Glomerular visceral epithelial cell (primary cell): ENCODE results near the gene SLC44A4.
"Not testable (repeated sequence)": the region's sequence is repeated elsewhere in the genome, so short reads cannot be mapped to it uniquely, and the experiment has no call there.

Experiments used
- DNase-seq: peaks from one replicate; pipeline ENCODE4 v3.0.0-alpha.2; 2016; ENCODE audit errors: extremely low spot score

Gene SLC44A4

DNA sequence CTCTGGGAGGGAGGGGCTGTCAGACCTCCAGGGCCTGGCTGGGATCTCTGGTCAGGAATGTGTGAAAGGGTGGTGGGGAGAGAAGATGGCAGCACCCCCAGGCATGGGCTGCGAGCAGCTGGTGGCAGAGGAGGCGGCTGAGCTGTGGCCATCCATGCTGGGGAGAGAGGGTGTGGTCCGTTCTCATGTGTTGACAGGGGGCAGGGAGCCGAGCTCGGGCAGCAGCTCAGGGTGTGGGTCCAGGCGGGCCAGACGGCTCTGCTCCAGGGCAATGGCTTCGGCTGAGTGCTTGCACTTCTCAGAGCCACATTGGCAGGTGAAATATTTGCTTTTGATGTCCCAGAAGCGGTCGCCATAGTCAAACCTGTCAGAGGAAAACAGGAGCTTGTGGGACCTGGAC, 1.1 kb upstream of the SLC44A4 start:
- no peak for DNase-seq

- DNase-seq: no peak
These were observed 346 bp upstream of the SLC44A4 start for GRCh38 chr6:31879143-31879542.

DNA sequence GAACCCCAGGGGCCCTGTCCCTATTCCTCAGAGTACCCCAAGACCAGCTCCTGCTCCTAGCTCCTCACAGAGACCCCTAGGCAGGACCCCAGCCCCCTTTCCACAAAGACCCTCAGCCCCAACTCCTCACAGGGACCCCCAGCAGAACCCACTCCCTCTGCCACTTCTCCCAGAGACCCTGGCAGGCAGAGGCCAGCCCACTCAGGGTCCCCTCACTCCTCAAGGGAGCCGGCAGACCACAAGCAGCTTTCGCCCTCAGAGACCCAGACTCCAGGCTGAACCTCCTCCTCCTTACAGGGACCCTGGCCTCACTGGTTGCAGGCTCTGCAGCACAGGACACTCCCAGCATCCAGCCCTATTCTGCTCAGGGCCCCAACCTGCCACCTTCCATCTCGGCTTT, 575 bp downstream of the SLC44A4 start:
- no peak for DNase-seq

- DNase-seq: no peak
These were observed 1.1 kb downstream of the SLC44A4 start for GRCh38 chr6:31877651-31878161.

- DNase-seq: no peak
These were observed 1.6 kb downstream of the SLC44A4 start for GRCh38 chr6:31877125-31877650.

GRCh38 chr6:31876357-31876756, 2.4 kb downstream of the SLC44A4 start:
- DNase-seq: no peak

DNA sequence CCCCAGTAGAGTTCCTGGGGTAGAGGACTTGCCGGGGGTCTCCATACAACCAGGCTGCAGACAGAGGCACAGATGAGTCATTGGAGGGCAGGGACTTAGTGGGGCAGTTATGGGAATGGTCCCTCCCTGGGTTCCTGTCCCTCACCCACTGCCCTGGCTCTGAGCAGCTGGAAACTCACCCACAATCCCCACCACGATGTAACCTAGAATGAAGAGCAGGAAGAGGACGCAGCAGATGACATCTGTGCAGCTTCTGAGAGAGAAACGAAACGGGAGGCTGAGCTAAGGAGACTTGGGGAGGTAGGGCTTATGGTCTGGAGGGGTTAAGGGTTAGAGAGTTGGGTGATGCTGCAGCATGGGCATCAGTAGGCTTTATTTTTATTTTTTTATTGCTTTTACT, 2.9 kb downstream of the SLC44A4 start:
- no peak for DNase-seq

- no peak for DNase-seq
These were observed 3.8 kb downstream of the SLC44A4 start for GRCh38 chr6:31874836-31875572.

DNA sequence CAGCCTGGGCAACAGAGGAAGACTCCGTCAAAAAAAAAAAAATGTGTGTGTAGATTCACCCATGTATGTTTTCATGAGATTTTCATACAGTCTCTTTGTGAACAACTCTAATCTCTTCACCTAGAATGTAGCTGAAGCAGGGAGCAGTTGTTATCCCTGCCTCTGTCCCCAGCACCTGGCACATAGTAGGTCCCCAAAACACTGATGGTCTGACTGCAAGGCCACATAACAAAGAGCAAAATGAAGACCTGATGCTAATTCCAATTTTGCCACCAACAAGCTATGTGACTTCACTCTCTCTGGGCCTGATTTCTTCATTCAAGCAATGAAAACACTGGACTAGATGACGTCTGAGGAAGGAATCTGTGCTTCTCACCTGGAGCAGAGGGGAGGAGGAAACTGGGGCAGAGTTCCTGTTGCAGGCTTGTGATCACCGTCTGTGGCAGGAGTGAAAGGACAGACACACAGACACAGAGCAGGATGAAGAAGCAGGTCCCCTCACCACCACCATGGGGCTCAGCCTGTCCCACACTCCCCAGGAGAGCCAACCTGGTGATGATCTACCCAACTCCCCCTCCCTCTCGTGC, 4.6 kb downstream of the SLC44A4 start:
- no peak for DNase-seq

- peak; percentile 34 for DNase-seq
These were observed 7.6 kb downstream of the SLC44A4 start for GRCh38 chr6:31871046-31871659.

DNA sequence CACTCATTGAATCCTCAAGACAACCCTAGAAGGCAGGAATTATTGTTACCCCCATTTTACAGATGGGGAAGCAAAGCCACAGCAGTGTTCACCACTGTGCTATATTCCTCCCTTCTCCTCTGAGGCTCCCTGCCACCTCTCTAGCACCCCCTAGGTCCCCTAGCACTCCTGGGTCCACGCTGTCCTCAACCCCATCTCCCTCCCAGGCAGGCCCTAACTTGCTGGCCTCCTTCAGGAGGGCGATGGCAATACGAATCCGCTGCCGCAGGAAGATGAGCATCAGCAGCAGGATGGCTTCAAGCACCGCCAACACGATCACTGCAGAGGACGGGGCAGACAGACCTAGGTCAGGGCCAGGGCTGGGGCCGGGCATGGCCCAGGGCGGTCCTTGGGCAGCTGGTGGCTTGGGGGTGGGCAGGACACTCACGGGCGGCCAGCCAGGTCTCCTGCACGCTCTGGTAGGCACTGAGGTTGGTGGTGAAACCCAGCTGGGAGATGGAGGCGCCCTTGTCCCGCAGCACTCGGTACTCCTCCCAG, 8.3 kb downstream of the SLC44A4 start:
- DNase-seq: peak; percentile 73

DNA sequence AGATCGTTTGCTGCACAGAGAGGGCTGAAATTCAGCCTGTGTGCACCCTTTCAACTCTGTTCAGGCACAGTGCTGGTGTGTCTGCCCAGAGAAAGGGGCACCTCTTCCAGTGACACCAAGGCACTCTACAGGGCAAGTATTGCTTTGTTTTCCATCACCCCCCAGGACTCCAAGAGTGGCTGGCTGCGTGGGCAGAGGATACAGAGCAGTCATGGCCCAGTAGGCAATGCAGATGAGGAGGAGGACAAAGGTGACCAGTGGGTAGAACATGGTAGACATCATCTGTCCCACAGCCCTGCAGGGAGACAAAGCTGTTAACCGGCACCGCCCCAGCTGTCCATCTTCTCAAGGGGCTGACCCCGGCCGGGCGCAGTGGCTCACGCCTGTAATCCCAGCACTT, 9.5 kb downstream of the SLC44A4 start:
- DNase-seq: no peak

GRCh38 chr6:31868658-31868971, 10.2 kb downstream of the SLC44A4 start:
- DNase-seq: not testable (repeated sequence)

DNA sequence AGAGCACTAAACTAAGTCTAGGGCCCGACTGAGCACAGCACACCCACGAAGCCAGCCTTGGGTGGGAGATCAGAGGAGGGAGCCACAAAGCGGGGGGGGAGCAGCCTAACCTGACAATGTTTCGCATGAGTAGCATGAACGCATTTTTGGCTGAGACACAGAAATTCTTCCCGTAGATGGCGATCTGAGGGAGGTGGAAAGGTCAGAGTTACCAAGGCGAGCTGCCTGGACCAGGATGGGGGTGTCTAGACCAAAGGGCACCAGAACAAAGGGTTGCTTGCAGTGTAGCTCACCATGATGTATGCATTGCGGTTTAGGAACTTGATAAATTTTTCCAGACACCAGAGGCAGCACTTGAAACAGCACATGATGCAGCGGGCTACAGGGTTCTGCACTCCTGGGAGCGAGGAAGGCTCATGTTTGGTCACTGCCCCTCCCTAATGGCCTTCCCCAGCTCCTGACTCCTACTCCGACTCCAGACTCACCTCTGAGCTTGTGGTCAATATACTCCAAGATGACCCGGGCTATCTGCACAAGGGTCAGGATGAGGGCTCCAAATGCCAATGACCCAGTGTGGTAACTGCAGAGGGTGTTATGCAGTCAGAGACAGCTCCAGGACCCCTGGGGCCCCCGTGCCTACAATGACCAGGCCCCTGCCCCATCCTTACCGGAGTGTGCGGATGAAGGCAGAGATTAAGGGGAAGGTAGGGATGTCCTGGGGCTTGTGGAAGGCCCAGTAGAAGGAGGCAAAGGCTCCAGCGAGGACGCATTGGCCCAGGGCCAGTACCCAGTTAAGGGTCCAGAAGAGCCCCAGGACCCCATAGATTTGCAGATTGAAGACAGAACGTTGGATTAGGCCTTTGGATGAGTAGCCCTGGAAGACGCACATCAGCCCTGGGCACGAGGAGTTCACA, 13.3 kb downstream of the SLC44A4 start:
- DNase-seq: peak; percentile 63

DNA sequence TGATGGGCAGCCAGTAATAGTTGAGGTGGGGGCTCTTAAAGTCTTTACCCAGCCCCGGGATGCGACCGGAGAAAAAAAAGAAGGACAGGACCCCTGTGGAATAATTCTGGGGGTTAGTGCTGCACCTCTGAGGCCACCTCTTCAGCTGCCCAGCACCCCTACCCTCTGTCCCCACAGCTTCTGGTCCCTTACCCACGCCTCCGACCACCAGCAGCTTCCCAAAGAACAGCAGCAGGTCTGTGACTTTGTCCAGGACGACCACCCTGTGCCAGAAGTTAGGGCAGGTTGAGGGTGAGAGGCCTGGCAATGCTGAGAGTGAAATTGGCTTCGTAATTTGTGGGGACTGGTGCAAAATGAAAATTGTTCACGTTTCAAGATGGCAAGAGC, 14.0 kb downstream of the SLC44A4 start:
- no peak for DNase-seq

DNA sequence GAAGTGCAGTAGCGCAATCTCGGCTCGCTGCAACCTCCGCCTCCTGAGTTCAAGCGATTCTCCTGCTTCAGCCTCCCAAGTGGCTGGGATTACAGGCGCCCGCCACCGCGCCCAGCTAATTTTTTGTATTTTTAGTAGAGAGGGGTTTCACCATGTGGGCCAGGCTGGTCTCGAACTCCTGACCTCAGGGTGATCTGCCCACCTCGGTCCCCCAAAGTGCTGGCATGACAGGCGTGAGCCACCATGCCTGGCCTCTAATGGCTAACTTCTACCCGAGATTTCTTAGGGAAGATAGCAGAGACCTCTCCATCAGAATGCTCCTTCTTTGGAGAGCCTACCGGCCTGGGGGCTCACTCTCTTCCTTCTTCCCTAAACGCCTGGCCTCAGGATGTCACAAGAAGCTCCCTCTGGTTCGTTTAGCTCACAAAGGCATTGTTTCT, 14.7 kb downstream of the SLC44A4 start:
- DNase-seq: not testable (repeated sequence)

- DNase-seq: peak; percentile 100
These were observed 16.2 kb downstream of the SLC44A4 start, which contains the start of gene NEU1 for GRCh38 chr6:31862344-31863235. TSS of gene NEU1 (minus strand) at chr6:31862821. CDS start at chr6:31862776, 45 bp downstream.

DNA sequence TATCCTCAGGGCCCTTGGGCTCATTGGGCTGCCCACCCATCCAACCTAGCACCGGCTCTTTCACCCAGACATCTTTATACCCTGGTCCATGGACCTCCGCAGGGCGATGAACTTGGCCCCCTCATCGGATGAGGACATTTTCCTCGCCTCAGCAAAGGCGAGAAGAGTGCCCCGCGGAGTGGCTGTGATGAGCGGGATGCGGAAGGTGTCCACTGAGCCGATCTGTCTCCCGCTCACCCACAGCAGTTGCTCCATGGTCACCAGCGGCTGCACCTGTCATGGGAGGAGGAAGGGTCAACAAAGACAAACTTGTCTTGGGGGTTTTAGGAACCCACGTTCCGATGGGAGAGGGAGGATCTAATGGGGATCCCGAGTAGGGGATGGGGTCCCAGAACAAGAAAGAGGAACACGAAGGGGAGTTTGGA, 16.9 kb downstream of the SLC44A4 start:
- DNase-seq: no peak

- no peak for DNase-seq
These were observed 17.6 kb downstream of the SLC44A4 start for GRCh38 chr6:31861150-31861549.

DNA sequence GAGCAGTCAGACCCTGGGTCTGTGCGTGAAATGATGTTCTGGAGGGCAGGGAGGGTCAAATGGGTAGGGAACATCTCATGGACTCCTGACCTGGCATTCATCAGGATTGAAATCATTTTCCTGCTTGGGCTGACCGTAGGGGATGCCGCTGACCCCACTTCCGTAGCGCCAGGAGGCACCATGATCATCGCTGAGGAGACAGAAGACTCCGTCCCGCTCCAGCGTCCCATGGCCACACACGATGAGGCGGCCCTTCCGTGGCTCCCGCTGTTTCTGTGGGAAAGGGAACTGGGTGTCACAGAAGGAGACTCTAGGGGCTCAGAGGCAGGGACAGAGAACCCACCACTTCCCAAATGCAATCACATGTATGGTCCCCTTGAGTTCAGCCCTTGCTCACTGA, 18.4 kb downstream of the SLC44A4 start:
- DNase-seq: no peak
